ENCODE results near the gene RUNX2. TPM values are rescaled to one million over a fixed set of nuclear protein-coding genes. Genes with fewer than 3 reads are reported as not detected.

Gene RUNX2
- total and polyA plus RNA-seq, 2 donors (not counting 1 experiment from before 2014, with no cell fraction given) = 1.3 to 2.4 TPM

GRCh38 chr6:45483021-45483420 is 154.9 kb downstream of the RUNX2 start:
- Histone ChIP-seq H3K4me1 (ENCODE audit: control insufficient read depth in 2 of 2, insufficient read depth in 2 of 2, low read length in 2 of 2) (peaks cover 20 to 22% of the 10 kb centered on the region in 2 donors), H3K79me2 (ENCODE audit: control insufficient read depth, insufficient read depth, low read length) (no peaks in the 10 kb centered on the region), H3K4me3 (ENCODE audit: control extremely low read depth in 1 of 5, extremely low read depth in 1 of 5, insufficient read depth in 1 of 5, low read depth in 2 of 5, low read length in 4 of 5) (no peak overlapping the region), H3K36me3 (replicated peaks in 1 of 2; ENCODE audit: control extremely low read depth in 1 of 2, control insufficient read depth in 1 of 2, extremely low read depth in 1 of 2, insufficient read depth in 2 of 2, low read length in 1 of 2) (no peaks in the 10 kb centered on the region), H3K27ac (ENCODE audit: low read length in 2 of 2) (no peak overlapping the region), H3K9ac (ENCODE audit: low read length) (no peak overlapping the region), H3K27me3 (replicated peaks in 1 of 4; ENCODE audit: control extremely low read depth in 1 of 4, control insufficient read depth in 3 of 4, insufficient read depth in 4 of 4, low read length in 3 of 4) (no peaks in the 10 kb centered on the region), H2AFZ (ENCODE audit: insufficient read depth, low read depth, low read length, poor library complexity, severe bottlenecking) (no peak overlapping the region), H3K9me3 (ENCODE audit: control extremely low read depth in 1 of 3, control insufficient read depth in 2 of 3, insufficient read depth in 1 of 3, low read length in 2 of 3) (no peaks in the 10 kb centered on the region), H4K20me1 (ENCODE audit: control insufficient read depth, insufficient read depth, low read length, poor library complexity, severe bottlenecking) (no peaks in the 10 kb centered on the region), H3K4me2 (replicated peaks; ENCODE audit: low read depth, low read length, poor library complexity, severe bottlenecking) (no peak overlapping the region)
- POLR2A ChIA-PET = no interaction called here
- Mint-ChIP-seq H3K4me3 (no peak overlapping the region), H3K27ac (no peak overlapping the region), H3K9me3 (ENCODE audit: insufficient read depth) (no peaks in the 10 kb centered on the region), H3K4me1 (peaks cover 29% of the 10 kb centered on the region), H3K27me3 (no peaks in the 10 kb centered on the region)
- CTCF ChIA-PET = no interaction called here
- ATAC-seq (ENCODE audit: low read depth) (no peak), DNase-seq (no peak)
- no peak for TF ChIP-seq EZH2 (IDR thresholded peaks at IDR 0.05; ENCODE audit: borderline replicate concordance, insufficient read depth, low read depth, low read length, poor library complexity, severe bottlenecking)
- TF ChIP-seq, protein P1, sequence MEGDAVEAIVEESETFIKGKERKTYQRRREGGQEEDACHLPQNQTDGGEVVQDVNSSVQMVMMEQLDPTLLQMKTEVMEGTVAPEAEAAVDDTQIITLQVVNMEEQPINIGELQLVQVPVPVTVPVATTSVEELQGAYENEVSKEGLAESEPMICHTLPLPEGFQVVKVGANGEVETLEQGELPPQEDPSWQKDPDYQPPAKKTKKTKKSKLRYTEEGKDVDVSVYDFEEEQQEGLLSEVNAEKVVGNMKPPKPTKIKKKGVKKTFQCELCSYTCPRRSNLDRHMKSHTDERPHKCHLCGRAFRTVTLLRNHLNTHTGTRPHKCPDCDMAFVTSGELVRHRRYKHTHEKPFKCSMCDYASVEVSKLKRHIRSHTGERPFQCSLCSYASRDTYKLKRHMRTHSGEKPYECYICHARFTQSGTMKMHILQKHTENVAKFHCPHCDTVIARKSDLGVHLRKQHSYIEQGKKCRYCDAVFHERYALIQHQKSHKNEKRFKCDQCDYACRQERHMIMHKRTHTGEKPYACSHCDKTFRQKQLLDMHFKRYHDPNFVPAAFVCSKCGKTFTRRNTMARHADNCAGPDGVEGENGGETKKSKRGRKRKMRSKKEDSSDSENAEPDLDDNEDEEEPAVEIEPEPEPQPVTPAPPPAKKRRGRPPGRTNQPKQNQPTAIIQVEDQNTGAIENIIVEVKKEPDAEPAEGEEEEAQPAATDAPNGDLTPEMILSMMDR (IDR thresholded peaks at IDR 0.05) = no peak
- WGBS (ENCODE audit: insufficient coverage) = 100% methylated on average over 2 of the region's 3 CpGs
- intact Hi-C loops (cut with micrococcal nuclease) = no loop called here

DNA sequence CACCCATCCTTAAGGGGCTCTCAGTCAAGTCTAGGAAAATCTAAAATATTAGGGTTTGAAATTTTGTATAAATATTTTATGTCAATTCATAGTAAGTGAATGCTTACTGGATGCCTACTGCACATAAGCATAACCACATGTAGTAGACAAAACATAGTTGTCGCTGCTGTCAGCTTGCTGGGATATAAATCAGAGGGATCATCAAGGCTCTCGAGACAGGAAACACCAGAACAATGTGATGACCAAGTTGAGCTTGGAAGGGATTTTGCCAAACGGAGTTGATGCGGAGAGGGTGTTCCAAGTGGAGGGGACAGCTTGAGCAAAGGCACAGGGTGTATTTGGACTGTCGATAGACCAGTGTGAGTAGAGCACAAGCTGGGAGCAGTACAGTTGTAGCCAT is 155.4 kb downstream of the RUNX2 start:
- no peak overlapping the region for H2AFZ ChIP-seq (ENCODE audit: insufficient read depth, low read depth, low read length, poor library complexity, severe bottlenecking)
- H4K20me1 ChIP-seq (ENCODE audit: control insufficient read depth, insufficient read depth, low read length, poor library complexity, severe bottlenecking) = no peaks in the 10 kb centered on the region
- TF ChIP-seq, protein P1 (IDR thresholded peaks at IDR 0.05) = no peak
- TF ChIP-seq EZH2 (IDR thresholded peaks at IDR 0.05; ENCODE audit: borderline replicate concordance, insufficient read depth, low read depth, low read length, poor library complexity, severe bottlenecking) = no peak
- H3K9ac ChIP-seq (ENCODE audit: low read length) = no peak overlapping the region
- no peak overlapping the region for H3K27ac ChIP-seq (ENCODE audit: low read length in 2 of 2)
- H3K4me3 ChIP-seq (ENCODE audit: control extremely low read depth in 1 of 5, extremely low read depth in 1 of 5, insufficient read depth in 1 of 5, low read depth in 2 of 5, low read length in 4 of 5) = no peak overlapping the region
- no peaks in the 10 kb centered on the region for H3K79me2 ChIP-seq (ENCODE audit: control insufficient read depth, insufficient read depth, low read length)
- POLR2A ChIA-PET = no interaction called here
- no peaks in the 10 kb centered on the region for H3K36me3 ChIP-seq (replicated peaks in 1 of 2; ENCODE audit: control extremely low read depth in 1 of 2, control insufficient read depth in 1 of 2, extremely low read depth in 1 of 2, insufficient read depth in 2 of 2, low read length in 1 of 2)
- no peaks in the 10 kb centered on the region for H3K9me3 ChIP-seq (ENCODE audit: control extremely low read depth in 1 of 3, control insufficient read depth in 2 of 3, insufficient read depth in 1 of 3, low read length in 2 of 3)
- no peak for ATAC-seq (ENCODE audit: low read depth)
- intact Hi-C loops (cut with micrococcal nuclease) = no loop called here
- H3K4me2 ChIP-seq (replicated peaks; ENCODE audit: low read depth, low read length, poor library complexity, severe bottlenecking) = no peak overlapping the region
- no peak overlapping the region for H3K4me3 Mint-ChIP-seq
- H3K4me1 ChIP-seq (ENCODE audit: control insufficient read depth in 2 of 2, insufficient read depth in 2 of 2, low read length in 2 of 2) = peaks cover 22 to 24% of the 10 kb centered on the region in 2 donors
- no peaks in the 10 kb centered on the region for H3K27me3 ChIP-seq (replicated peaks in 1 of 4; ENCODE audit: control extremely low read depth in 1 of 4, control insufficient read depth in 3 of 4, insufficient read depth in 4 of 4, low read length in 3 of 4)
- H3K27ac Mint-ChIP-seq = no peak overlapping the region
- no peaks in the 10 kb centered on the region for H3K9me3 Mint-ChIP-seq (ENCODE audit: insufficient read depth)
- CTCF ChIA-PET = no interaction called here
- no peaks in the 10 kb centered on the region for H3K27me3 Mint-ChIP-seq
- DNase-seq = no peak
- 97% methylated on average over 4 of the region's 5 CpGs for WGBS (ENCODE audit: insufficient coverage)
- peaks cover 32% of the 10 kb centered on the region for H3K4me1 Mint-ChIP-seq
